T-helper 1 cell treated with Interleukin-12 subunit alpha and Interleukin-12 subunit beta and Interleukin-4 antibody, amounts not matched to agents 30 μg/mL and 1 μg/mL, for 36 hours (primary cell): ENCODE measurements around the gene SLC6A8.
A peak's percentile ranks its signal among the peaks of the same experiment; 100 is the strongest.
"Not testable (repeated sequence)": the region's sequence is repeated elsewhere in the genome, so short reads cannot be mapped to it uniquely, and the experiment has no call there.

Experiments used
- H3K27ac Mint-ChIP-seq: one replicate; pipeline ENCODE4 v1.8.0; 2021; ENCODE audit warnings: mild to moderate bottlenecking, mixed read lengths
- H3K27me3 Mint-ChIP-seq: one replicate; pipeline ENCODE4 v1.8.0; 2021; ENCODE audit warnings: low read depth, mixed read lengths
- H3K36me3 Mint-ChIP-seq: one replicate; pipeline ENCODE4 v1.8.0; 2021; ENCODE audit warnings: low read depth, mixed read lengths
- H3K4me1 Mint-ChIP-seq: one replicate; pipeline ENCODE4 v1.8.0; 2021; ENCODE audit warnings: low read depth, mixed read lengths
- H3K4me3 Mint-ChIP-seq: one replicate; pipeline ENCODE4 v1.8.0; 2021; ENCODE audit warnings: mild to moderate bottlenecking, moderate library complexity, mixed read lengths
- H3K9me3 Mint-ChIP-seq: one replicate; pipeline ENCODE4 v1.8.0; 2021; ENCODE audit warnings: mixed read lengths

Gene SLC6A8

DNA sequence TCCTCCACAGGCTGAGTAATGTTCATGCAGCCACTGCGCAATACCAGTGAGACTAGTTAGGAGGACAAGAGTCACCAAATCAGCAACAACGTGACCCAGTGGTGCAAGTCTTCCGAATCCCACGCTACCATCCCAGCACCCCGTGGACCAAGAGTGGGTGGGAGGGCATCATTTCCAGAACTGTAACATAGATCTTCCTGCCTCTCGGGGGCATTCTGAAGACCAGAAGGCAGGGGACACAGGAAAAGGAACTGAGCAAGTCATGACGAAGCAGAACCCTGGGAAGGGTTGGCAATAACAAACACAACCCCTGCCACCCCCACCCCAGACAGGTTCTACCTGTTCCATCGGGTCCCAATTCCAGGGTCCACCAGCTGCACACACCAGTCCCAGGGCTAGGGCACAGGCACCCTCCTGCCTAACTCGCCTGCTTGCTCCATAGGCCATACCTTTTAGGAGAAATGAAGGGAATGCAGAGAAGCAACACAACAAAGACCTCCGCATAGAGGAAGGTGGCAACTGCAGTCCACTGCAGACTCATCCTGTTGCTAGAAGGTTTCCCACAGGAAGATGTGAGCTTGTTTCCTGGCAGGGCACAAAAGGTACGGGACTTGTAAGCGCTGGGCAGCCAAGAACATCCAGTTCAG is 35.1 kb downstream of the SLC6A8 start:
- Mint-ChIP-seq H3K27ac (peak overlapping the region; percentile 69), H3K4me3 (peak overlapping the region; percentile 86), H3K9me3 (no peaks in the 10 kb centered on the region), H3K27me3 (no peaks in the 10 kb centered on the region), H3K36me3 (peaks cover 14% of the 10 kb centered on the region), H3K4me1 (peaks cover 18% of the 10 kb centered on the region)

DNA sequence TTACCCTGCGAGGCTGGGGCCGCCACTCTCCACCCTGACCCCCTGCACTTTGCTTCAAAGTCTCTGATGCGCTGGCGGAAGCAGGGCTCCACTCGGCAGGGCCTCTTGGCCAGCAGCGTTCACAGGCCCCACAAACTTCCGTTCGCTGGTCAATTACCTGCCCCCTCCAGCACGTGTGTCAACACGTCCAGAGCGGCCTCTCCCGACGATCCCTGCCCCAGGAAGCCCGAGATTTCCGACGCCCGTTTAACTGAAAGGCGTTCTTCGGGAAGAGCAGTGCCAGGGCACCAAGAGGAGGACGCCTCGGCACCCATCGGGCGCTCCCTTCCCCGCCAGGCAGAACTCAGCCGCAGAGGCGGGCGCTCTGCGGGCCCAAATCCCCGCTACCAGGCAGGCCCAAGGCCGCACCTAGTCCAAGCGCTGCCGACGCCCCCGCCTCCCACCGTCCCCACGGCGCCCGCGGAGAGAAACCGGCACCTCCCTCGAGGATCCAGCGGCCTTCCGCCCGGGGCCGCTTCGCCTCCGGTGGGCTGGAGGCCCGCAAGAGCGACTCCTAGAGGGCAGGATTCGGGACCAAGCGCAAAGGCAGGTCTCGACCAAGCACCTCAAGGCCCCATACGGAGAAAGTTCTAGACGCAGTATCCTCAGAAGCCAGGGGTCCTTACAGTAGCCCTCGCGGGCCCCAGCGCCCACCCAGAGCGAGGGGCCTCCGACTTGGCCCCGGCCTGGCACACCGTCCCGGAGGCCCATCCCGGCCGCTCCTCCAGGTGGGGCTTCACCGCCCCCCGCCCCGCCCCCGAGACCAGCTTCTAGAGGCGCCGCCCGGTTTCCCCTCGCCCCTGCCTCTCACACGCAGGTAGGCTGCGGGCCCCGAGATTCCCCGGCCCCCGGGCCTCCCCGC is 35.9 kb downstream of the SLC6A8 start:
- Mint-ChIP-seq H3K4me3 (peak overlapping the region; percentile 86), H3K36me3 (peaks cover 15% of the 10 kb centered on the region), H3K4me1 (peaks cover 19% of the 10 kb centered on the region), H3K27ac (peak overlapping the region; percentile 76), H3K9me3 (no peaks in the 10 kb centered on the region), H3K27me3 (no peaks in the 10 kb centered on the region)

DNA sequence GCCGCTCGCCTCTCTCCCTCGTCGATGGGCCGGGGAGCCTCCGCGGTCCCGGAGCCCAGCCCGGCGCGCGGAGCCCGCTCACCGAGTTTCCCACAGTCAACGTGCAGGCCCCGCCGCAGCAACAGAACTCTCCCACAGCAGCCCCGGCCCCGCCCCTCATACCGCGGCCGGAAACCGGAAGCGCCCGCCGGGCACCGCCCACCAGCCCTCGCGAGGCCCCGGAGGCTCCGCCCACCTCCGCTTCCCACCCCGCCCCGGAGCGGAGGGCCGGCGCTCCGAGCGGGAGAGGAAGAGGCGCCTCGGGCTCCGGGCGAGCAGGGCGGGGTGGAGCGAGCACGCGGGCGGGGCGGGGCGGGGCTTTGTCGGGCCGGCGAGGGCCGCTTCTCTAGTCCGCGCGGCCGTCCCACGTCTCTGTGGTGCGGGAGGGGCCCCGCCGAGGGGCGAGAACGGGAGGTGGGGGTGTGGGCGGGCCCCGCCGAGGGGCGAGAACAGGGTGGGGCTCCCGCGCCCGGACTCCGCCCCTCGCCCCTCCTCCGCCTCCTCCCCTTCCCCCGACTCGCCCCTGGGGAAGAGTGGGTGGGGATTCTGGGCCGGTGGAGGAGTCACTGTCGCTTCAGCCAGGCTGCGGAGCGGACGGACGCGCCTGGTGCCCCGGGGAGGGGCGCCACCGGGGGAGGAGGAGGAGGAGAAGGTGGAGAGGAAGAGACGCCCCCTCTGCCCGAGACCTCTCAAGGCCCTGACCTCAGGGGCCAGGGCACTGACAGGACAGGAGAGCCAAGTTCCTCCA is 36.7 kb downstream of the SLC6A8 start, which contains the start of the genes ABCD1 and BCAP31:
Gene ABCD1 (plus strand): TSS at position 605 of the 787 bp plus-strand sequence. CDS start 411 bp downstream, outside the sequence.
Gene BCAP31 (minus strand): TSS at position 136 of the 787 bp plus-strand sequence. CDS start 1,143 bp downstream, outside the sequence.
- H3K36me3 Mint-ChIP-seq: peaks cover 12% of the 10 kb centered on the region
- no peaks in the 10 kb centered on the region for H3K9me3 Mint-ChIP-seq
- H3K4me1 Mint-ChIP-seq: peaks cover 16% of the 10 kb centered on the region
- H3K4me3 Mint-ChIP-seq: peak within 1 kb of the TSS; percentile 86
- no peaks in the 10 kb centered on the region for H3K27me3 Mint-ChIP-seq
- H3K27ac Mint-ChIP-seq: peak within 1 kb of the TSS; percentile 76

GRCh38 chrX:153725039-153725831 is 37.5 kb downstream of the SLC6A8 start:
- Mint-ChIP-seq H3K4me1 (peaks cover 16% of the 10 kb centered on the region), H3K27ac (no peak overlapping the region), H3K4me3 (peak overlapping the region; percentile 56), H3K27me3 (no peaks in the 10 kb centered on the region), H3K9me3 (no peaks in the 10 kb centered on the region), H3K36me3 (peaks cover 10% of the 10 kb centered on the region)

DNA sequence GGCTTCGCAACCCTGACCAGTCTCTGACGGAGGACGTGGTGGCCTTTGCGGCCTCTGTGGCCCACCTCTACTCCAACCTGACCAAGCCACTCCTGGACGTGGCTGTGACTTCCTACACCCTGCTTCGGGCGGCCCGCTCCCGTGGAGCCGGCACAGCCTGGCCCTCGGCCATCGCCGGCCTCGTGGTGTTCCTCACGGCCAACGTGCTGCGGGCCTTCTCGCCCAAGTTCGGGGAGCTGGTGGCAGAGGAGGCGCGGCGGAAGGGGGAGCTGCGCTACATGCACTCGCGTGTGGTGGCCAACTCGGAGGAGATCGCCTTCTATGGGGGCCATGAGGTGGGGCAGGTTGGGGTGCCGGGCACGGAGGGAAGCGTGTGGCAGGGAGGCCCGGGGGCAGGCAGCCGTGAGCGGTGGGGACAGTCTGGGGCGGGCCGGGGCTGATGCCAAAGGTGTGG is 38.1 kb downstream of the SLC6A8 start:
- H3K4me3 Mint-ChIP-seq: peak overlapping the region; percentile 56

GRCh38 chrX:153726286-153727122 is 38.8 kb downstream of the SLC6A8 start:
- Mint-ChIP-seq H3K27me3 (no peaks in the 10 kb centered on the region), H3K9me3 (peaks cover 4% of the 10 kb centered on the region), H3K27ac (peak overlapping the region; percentile 76), H3K36me3 (peaks cover 17% of the 10 kb centered on the region), H3K4me3 (peak overlapping the region; percentile 66), H3K4me1 (peaks cover 24% of the 10 kb centered on the region)

More for the DNA sequence above, 38.1 kb downstream of the SLC6A8 start:
- Mint-ChIP-seq H3K27me3 (no peaks in the 10 kb centered on the region), H3K27ac (no peak overlapping the region), H3K4me1 (peaks cover 19% of the 10 kb centered on the region), H3K36me3 (peaks cover 12% of the 10 kb centered on the region), H3K9me3 (no peaks in the 10 kb centered on the region)

DNA sequence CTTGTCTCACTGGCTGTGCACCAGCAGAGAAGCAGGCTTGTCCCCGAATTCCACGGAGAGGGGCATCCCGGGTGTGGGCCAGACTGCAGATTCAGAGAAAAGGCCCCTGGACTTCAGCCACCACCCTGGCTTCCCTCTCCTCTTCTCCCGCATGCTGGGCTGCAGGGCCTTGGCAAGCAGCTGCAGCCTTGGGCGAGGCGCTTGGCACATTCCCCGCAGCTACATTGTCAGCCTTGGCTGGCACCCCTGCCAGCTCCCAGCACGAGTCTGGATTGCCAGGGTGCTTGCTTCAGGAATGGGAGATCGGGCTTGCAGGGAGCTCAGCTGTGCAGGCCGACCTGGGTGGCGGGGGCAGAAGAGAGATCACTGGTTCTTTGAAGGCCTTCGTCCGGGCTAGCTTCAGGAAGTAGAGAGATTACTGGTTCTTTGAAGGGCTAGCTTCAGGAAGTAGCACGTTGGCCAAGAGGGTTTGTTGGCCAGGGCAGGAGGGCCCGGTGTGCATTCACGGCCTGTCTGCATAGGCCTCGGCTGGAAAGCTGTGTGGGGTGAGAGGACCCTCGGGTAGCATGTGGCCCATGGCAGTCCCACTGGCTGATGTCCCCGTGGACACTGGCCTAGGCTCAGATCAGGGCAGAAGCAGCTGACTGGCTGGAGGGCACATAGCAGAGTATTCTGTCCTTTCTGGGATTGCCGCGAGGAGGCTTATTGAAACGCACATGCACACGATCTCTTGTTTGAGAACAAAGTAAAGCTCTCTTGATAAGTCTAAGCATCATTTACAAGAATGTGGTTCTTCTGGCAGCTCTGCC is 39.6 kb downstream of the SLC6A8 start:
- H3K36me3 Mint-ChIP-seq: peaks cover 21% of the 10 kb centered on the region
- peaks cover 9% of the 10 kb centered on the region for H3K9me3 Mint-ChIP-seq
- peaks cover 24% of the 10 kb centered on the region for H3K4me1 Mint-ChIP-seq
- H3K4me3 Mint-ChIP-seq: peak overlapping the region; percentile 66
- peak overlapping the region; percentile 76 for H3K27ac Mint-ChIP-seq
- no peaks in the 10 kb centered on the region for H3K27me3 Mint-ChIP-seq

DNA sequence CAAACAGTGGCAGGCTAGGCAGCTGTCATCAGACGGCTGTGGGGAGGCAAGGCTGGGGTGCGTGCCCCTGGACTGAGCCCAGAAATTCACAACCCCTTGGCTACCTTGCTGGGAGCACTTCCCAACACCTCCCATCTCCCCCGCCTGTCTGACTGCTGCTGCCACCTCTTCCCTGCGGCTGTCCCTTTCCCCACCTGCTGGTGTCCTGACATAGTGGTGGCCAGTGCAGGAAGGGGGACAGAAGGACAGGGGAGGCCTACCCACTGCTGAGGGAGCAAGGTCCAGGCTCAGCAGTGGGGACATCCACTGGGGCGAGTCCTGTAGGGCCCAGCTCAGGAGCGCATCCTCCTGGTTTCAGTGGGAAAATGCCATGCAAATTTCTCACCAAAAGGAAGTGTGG is 40.4 kb downstream of the SLC6A8 start:
- no peak overlapping the region for H3K27ac Mint-ChIP-seq
- H3K36me3 Mint-ChIP-seq: peaks cover 23% of the 10 kb centered on the region
- no peak overlapping the region for H3K4me3 Mint-ChIP-seq
- H3K4me1 Mint-ChIP-seq: peaks cover 18% of the 10 kb centered on the region
- no peaks in the 10 kb centered on the region for H3K27me3 Mint-ChIP-seq
- peaks cover 9% of the 10 kb centered on the region for H3K9me3 Mint-ChIP-seq

- peaks cover 23% of the 10 kb centered on the region for H3K36me3 Mint-ChIP-seq
- H3K9me3 Mint-ChIP-seq: peaks cover 9% of the 10 kb centered on the region
- no peak overlapping the region for H3K4me3 Mint-ChIP-seq
- H3K4me1 Mint-ChIP-seq: peaks cover 18% of the 10 kb centered on the region
- no peak overlapping the region for H3K27ac Mint-ChIP-seq
- H3K27me3 Mint-ChIP-seq: no peaks in the 10 kb centered on the region
Measured at GRCh38 chrX:153728951-153729631, 41.4 kb downstream of the SLC6A8 start.

GRCh38 chrX:153730115-153730514 is 42.4 kb downstream of the SLC6A8 start:
- H3K9me3 Mint-ChIP-seq, H3K27ac Mint-ChIP-seq, H3K27me3 Mint-ChIP-seq, H3K4me3 Mint-ChIP-seq: not testable (repeated sequence)
- peaks cover 28% of the 10 kb centered on the region for H3K36me3 Mint-ChIP-seq
- peaks cover 18% of the 10 kb centered on the region for H3K4me1 Mint-ChIP-seq

DNA sequence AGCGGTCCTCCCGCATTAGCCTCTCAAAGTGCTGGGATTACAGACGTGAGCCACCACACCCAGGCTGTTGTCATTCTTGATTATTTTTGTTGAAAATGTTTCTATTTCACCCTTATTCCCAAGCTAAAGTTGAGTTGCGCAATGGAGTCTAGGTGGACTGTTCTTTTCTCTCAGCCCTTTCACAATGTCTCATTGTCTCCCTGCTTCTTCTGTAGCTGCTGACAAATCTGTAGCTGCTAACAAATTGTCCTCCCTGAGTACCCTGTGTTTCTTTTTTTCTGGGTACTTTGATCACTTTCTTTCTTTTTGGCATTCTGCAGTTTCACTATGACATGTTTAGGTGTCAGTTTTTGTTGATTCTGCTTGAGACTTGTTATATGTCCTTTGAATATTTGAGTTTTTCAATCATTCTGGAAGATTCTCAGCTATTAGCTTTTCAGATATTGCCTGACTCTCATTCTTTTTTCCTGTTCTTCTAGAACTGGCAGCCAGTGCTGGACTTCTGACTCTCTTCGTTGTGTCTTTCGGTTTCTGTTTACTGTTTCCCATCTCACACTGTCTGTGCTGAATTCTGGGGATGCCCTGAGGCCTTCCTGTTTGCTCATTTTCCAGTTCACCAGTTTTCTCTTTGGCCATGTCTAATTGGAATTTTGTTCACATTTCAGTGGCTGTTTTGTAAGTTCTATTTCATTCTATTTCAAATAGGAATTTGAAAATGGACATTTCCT is 43.6 kb downstream of the SLC6A8 start:
- peak overlapping the region; percentile 33 for H3K27ac Mint-ChIP-seq
- peaks cover 9% of the 10 kb centered on the region for H3K9me3 Mint-ChIP-seq
- H3K27me3 Mint-ChIP-seq: no peaks in the 10 kb centered on the region
- peaks cover 23% of the 10 kb centered on the region for H3K4me1 Mint-ChIP-seq
- H3K4me3 Mint-ChIP-seq: peak overlapping the region; percentile 22
- peaks cover 33% of the 10 kb centered on the region for H3K36me3 Mint-ChIP-seq
